ENCODE results near the gene GNA15.

DNA sequence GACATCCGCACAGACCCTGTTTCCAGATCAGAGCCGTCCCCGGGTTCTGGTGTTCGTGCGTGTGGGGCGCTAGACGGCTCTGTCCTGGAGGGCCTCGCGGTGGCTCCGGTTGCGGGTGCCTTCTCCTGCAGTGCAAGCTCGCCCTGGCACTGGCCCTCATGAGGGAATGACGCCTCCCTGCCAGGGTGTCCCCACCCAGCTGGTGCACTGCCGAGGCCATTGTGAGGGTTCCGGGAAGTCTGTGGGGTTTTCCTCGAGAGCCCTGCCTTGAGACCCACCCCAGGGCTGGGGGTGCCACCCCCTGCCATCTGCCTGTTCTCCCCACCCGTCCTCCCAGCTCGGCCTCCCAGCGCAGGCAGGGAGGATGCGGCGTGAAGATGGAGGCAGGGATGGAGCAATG, 19.2 kb upstream of the GNA15 start:
- TF ChIP-seq EZH2 (IDR thresholded peaks at IDR 0.05; ENCODE audit: borderline replicate concordance): no peak
- TF ChIP-seq, protein P1, sequence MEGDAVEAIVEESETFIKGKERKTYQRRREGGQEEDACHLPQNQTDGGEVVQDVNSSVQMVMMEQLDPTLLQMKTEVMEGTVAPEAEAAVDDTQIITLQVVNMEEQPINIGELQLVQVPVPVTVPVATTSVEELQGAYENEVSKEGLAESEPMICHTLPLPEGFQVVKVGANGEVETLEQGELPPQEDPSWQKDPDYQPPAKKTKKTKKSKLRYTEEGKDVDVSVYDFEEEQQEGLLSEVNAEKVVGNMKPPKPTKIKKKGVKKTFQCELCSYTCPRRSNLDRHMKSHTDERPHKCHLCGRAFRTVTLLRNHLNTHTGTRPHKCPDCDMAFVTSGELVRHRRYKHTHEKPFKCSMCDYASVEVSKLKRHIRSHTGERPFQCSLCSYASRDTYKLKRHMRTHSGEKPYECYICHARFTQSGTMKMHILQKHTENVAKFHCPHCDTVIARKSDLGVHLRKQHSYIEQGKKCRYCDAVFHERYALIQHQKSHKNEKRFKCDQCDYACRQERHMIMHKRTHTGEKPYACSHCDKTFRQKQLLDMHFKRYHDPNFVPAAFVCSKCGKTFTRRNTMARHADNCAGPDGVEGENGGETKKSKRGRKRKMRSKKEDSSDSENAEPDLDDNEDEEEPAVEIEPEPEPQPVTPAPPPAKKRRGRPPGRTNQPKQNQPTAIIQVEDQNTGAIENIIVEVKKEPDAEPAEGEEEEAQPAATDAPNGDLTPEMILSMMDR (IDR thresholded peaks at IDR 0.05; ENCODE audit: poor library complexity): no peak
